K562 (cell line): ENCODE measurements around the gene ZFYVE28. TPM values are rescaled to one million over a fixed set of nuclear protein-coding genes. Genes with fewer than 3 reads are reported as not detected.
A peak's percentile ranks its signal among the peaks of the same experiment; 100 is the strongest.

Experiments
- CCNT2 ChIP-seq: IDR thresholded peaks from 2 replicates; pipeline ENCODE4 v1.6.1; 2011; ENCODE audit warnings: borderline replicate concordance, low read depth, mild to moderate bottlenecking, moderate library complexity, mixed read lengths, low read length; ENCODE audit not compliant: insufficient read length; ENCODE audit errors: extremely low read depth
- CEBPG ChIP-seq, 3 experiments: fragments of 200-800 bp in 1 of 3; sonication (Bioruptor generic) in 1 of 3; sonication (generic) in 1 of 3; formaldehyde crosslinking in 1 of 3; IDR thresholded peaks in 2 of 3; conservative IDR thresholded peaks in 1 of 3; 2 replicates each; pipeline versions ENCODE4 v1.6.1 to v1.8.0; 2016 to 2022; ENCODE audit warnings: missing compliant biosample characterization in 2 of 3, missing genetic modification characterization in 2 of 3, mild to moderate bottlenecking in 1 of 3, missing genetic modification reagents in 1 of 3
- CTBP1 ChIP-seq: fragments of 450-650 bp; IDR thresholded peaks from 2 replicates; pipeline ENCODE4 v1.6.1; 2016; ENCODE audit warnings: borderline replicate concordance
- CTCF ChIP-seq, 3 experiments: IDR thresholded peaks in 2 of 3; conservative IDR thresholded peaks in 1 of 3; 2 replicates each; pipeline ENCODE4 v1.5.1; 2011 to 2012; ENCODE audit warnings: low read length in 3 of 3, mild to moderate bottlenecking in 3 of 3, control low read depth in 2 of 3, improper control_type of control experiment in 1 of 3, inconsistent platforms in 1 of 3, low read depth in 1 of 3, mixed read lengths in 1 of 3, moderate library complexity in 1 of 3; ENCODE audit not compliant: insufficient read depth in 2 of 3
- CXXC5 ChIP-seq: fragments of 250-450 bp; sonication (Bioruptor Pico); IDR thresholded peaks from 2 replicates; pipeline ENCODE4 v1.8.0; 2022; ENCODE audit warnings: inconsistent platforms, mild to moderate bottlenecking, moderate library complexity
- FOS ChIP-seq: IDR thresholded peaks from 3 replicates; pipeline ENCODE4 v1.6.1; 2011; ENCODE audit not compliant: insufficient read length; ENCODE audit errors: extremely low read depth
- MYC ChIP-seq, 2 experiments: fragments of 250-450 bp in 1 of 2; sonication (Bioruptor Pico) in 1 of 2; IDR thresholded peaks; 2 replicates each; pipeline versions ENCODE4 v1.5.1 to v1.6.1; 2012 to 2021; ENCODE audit warnings: low read depth in 2 of 2, borderline replicate concordance in 1 of 2, improper control_type of control experiment in 1 of 2, low read length in 1 of 2, mild to moderate bottlenecking in 1 of 2, moderate library complexity in 1 of 2
- NFATC3 ChIP-seq: fragments of 450-650 bp; IDR thresholded peaks from 2 replicates; pipeline ENCODE4 v1.6.1; 2017; ENCODE audit warnings: mild to moderate bottlenecking
- PHF8 ChIP-seq: fragments of 200-600 bp; sonication (generic); IDR thresholded peaks from 2 replicates; pipeline ENCODE4 v1.6.1; 2012; ENCODE audit warnings: mixed run types, mild to moderate bottlenecking, inconsistent platforms, low read length, moderate library complexity, borderline replicate concordance
- RB1 ChIP-seq: fragments of 450-650 bp; IDR thresholded peaks from 2 replicates; pipeline ENCODE4 v1.6.1; 2017; ENCODE audit warnings: low read depth, mild to moderate bottlenecking
- TCF3 ChIP-seq: sonication (generic); formaldehyde crosslinking; IDR thresholded peaks from 2 replicates; pipeline ENCODE4 v1.4.0; 2020; ENCODE audit warnings: mild to moderate bottlenecking, missing genetic modification reagents
- ZNF124 ChIP-seq: sonication (generic); formaldehyde crosslinking; IDR thresholded peaks from 2 replicates; pipeline ENCODE4 v1.8.1; 2022; ENCODE audit warnings: missing genetic modification reagents
- ZNF395 ChIP-seq: fragments of 200-800 bp; sonication (Bioruptor generic); IDR thresholded peaks from 2 replicates; pipeline ENCODE4 v1.6.1; 2017; ENCODE audit warnings: missing genetic modification characterization, missing compliant biosample characterization
- polyA plus RNA-seq, 8 experiments: library from polyadenylated mRNA; depleted of rRNA in 4 of 8; stranded (reverse) in 5 of 8; unstranded in 3 of 8; fragments of >200 nt; fragmentation: Nextera tagmentation in 2 of 8; fragmentation: Illumina TruSeq in 1 of 8; extraction: Ambion mirVana in 2 of 8; extraction: Trizol in 1 of 8; gene quantifications; 2 replicates each; pipeline versions ENCODE4 v1.2.1 to v1.2.3, GENCODE V29; 2011 to 2014; ENCODE audit warnings: inconsistent platforms in 1 of 8, missing spikeins in 1 of 8
- total RNA-seq, 7 experiments: library from RNA; depleted of rRNA in 6 of 7; stranded (reverse); fragments of >200 nt in 6 of 7; fragmentation: Illumina TruSeq in 2 of 7; extraction: Trizol in 2 of 7; gene quantifications; 2 replicates each; pipeline versions ENCODE4 v1.2.1 to v1.2.3, GENCODE V29; 2011 to 2021; ENCODE audit warnings: low replicate concordance in 1 of 7
- TF ChIP-seq, protein P1 (sequence below): fragments of 250-450 bp; sonication (Bioruptor Pico); IDR thresholded peaks from 2 replicates; pipeline ENCODE4 v1.5.0; 2020; ENCODE audit warnings: mild to moderate bottlenecking, borderline replicate concordance
- TF ChIP-seq, protein P2 (sequence below): sonication (generic); formaldehyde crosslinking; IDR thresholded peaks from 2 replicates; pipeline ENCODE4 v1.8.1; 2022; ENCODE audit warnings: missing genetic modification reagents

Gene ZFYVE28
- total and polyA plus RNA-seq, 9 of the 15 experiments (the other 6 are each of a cell fraction or from before 2014, with no cell fraction given): 1.3 to 24.8 (median 8.9) TPM

DNA sequence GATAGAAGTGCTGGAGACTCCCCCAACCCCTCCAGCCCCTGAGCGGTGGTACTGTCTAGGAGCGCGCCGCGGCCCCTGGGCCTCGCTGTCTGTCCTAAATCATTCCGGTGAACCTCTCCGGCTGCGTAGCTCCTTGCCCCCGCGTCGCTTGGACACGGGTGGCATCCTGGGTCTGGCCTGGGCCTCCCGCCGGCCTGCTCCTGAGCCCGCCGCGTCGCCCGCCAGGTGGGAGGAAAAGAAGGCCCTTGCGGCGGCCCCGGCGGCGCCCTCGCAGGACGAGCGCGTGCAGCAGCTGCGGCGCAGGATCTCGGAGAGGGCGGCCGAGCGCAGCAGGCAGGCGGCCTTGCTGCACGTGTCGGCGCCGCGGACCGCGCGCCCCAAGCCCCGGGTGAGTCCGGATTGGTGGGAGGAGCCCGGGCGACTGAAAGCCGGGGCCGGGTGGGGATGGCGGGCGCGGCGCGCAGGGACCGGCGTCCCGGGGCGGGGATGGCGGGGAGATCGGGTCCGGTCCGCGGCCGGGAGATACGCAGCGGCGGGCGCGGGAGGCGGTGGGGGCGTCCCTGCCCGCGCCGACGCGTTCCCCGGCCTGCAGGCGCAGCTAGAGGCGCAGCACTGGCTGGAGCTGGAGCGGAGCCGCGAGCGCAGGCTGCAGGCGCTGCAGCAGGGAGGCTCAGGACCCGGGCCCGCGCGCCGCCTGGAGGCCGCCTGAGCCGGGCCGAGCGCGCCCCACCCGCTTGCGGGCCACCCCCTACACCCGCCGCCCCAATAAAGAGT lies 44.0 kb upstream of the ZFYVE28 start (continued):
- TF ChIP-seq, protein P1, sequence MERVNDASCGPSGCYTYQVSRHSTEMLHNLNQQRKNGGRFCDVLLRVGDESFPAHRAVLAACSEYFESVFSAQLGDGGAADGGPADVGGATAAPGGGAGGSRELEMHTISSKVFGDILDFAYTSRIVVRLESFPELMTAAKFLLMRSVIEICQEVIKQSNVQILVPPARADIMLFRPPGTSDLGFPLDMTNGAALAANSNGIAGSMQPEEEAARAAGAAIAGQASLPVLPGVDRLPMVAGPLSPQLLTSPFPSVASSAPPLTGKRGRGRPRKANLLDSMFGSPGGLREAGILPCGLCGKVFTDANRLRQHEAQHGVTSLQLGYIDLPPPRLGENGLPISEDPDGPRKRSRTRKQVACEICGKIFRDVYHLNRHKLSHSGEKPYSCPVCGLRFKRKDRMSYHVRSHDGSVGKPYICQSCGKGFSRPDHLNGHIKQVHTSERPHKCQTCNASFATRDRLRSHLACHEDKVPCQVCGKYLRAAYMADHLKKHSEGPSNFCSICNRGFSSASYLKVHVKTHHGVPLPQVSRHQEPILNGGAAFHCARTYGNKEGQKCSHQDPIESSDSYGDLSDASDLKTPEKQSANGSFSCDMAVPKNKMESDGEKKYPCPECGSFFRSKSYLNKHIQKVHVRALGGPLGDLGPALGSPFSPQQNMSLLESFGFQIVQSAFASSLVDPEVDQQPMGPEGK (CRISPR knock-in tag): no peak
- TF ChIP-seq RB1: peak; percentile 58; the same call in 1 of the 2 replicates
- TF ChIP-seq, protein P2, sequence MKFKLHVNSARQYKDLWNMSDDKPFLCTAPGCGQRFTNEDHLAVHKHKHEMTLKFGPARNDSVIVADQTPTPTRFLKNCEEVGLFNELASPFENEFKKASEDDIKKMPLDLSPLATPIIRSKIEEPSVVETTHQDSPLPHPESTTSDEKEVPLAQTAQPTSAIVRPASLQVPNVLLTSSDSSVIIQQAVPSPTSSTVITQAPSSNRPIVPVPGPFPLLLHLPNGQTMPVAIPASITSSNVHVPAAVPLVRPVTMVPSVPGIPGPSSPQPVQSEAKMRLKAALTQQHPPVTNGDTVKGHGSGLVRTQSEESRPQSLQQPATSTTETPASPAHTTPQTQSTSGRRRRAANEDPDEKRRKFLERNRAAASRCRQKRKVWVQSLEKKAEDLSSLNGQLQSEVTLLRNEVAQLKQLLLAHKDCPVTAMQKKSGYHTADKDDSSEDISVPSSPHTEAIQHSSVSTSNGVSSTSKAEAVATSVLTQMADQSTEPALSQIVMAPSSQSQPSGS (CRISPR knock-in tag): peak; percentile 60; the same call in 1 of the 2 replicates
- TF ChIP-seq CCNT2: peak; percentile 35
- no peak for TF ChIP-seq ZNF395
- peak; percentile 77 for TF ChIP-seq MYC (IDR thresholded peaks at IDR 0.05; ENCODE audit: low read depth, low read length)
- no peak for TF ChIP-seq MYC (CRISPR knock-in tag; IDR thresholded peaks at IDR 0.05; ENCODE audit: borderline replicate concordance, low read depth)
- TF ChIP-seq FOS: no peak
- TF ChIP-seq CTCF (IDR thresholded peaks at IDR 0.05 in 2 of 3, conservative IDR thresholded peaks at IDR 0.05 in 1 of 3; ENCODE audit: insufficient read depth in 2 of 3, low read depth in 1 of 3, low read length in 3 of 3): peak in 2 of 3 experiments; percentile 54 to 83; a peak in 4 of 6 replicates
- no peak for TF ChIP-seq CEBPG (CRISPR knock-in tag; IDR thresholded peaks at IDR 0.05)
- no peak for TF ChIP-seq CEBPG (tag; conservative IDR thresholded peaks at IDR 0.05 in 1 of 2, IDR thresholded peaks at IDR 0.05 in 1 of 2)
- TF ChIP-seq CTBP1: peak; percentile 66
- TF ChIP-seq CXXC5 (CRISPR knock-in tag): peak; percentile 81
- peak; percentile 33; the same call in 1 of the 2 replicates for TF ChIP-seq PHF8
- TF ChIP-seq TCF3 (CRISPR knock-in tag): 0 out of 2 replicates have a peak, but pooled peaks have one; percentile 7
- no peak for TF ChIP-seq NFATC3
- TF ChIP-seq ZNF124 (CRISPR knock-in tag): 0 out of 2 replicates have a peak, but pooled peaks have one; percentile 37
